HG02798 (cell line): Measurements from ENCODE around the gene MLLT3.

Experiments
- ATAC-seq: cut with Tn5 transposase; IDR thresholded peaks from one replicate; pipeline ENCODE4 v1.9.1; 2021; ENCODE audit warnings: mild to moderate bottlenecking; ENCODE audit not compliant: unreplicated experiment, poor library complexity

The MLLT3 gene

DNA sequence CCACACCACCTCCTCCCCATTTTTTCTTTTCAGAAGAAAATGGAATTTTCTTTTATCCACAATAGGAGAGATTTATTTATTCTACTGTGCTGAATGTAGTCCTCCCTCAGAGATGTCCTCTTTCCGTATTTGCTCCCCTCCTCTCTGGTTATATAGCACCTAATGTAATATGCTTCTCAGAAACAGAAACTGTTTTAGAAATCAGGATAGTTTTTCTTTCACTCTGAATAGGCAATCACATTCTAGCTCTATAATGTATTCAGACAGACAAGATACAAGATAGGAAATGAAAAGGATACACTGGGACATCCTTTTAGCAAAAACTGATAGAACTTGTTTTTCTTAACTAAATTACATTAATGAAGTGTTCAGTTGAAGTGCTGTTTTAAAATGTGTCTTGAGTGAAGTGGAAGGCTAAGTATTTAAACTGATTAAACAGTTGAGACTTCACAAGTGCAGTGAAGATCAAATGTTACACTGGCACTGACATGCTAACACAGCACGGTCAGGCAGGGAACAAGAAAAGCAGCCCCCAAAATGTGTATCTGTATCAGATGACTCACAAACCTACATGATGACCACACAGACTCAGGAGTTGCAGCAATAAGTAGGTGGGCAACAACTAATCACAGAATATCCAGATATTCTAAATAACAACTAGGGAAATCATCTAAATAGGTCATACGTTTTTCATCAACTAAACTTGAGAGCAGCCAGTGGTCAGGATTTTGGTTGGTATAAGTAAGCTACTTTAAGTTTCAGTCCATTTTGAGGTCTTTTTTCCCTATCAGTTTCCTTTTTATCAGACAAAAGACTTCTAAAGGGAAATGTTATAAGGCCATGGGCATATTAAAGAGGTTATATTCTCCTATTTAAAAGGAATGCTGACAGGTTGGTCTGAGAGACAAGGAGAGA, 260.4 kb downstream of the MLLT3 start:
- peak; percentile 77 for ATAC-seq

DNA sequence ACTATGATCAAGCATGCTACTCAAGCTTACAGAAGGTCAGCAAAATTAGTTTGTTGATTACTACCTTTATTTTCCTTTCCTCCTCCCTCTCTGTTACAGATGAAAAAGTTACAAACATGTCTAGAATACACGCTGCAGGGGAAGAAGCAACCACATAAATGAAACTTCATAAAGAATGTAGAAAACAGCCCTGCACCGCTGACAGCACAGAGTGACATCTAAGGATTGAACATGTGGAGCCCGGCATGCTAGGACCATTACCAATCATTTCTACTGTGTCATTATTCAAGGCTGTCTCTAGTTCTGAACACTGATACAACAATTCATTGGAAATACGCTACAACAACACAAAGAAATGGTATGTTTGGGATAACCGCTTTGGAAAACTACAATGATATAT, 261.1 kb downstream of the MLLT3 start:
- ATAC-seq, result no peak

DNA sequence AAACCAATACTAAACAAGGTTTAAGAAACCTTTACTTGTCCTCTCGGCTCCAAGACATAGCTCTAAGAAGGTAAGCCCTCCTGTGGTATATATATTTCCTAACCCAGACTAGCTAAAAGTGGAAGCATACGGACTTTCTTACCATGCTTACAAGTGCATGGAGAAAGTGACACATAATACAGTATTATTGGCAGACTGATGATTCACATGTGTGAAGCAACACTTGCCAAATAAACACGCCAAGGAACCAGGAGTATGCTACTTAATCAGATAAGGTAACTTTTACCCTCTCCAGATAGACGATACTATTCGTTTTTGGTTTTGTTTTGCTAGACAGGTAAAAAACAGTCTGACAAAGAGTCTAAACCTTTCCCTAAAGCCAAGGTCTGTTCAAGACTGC, 264.1 kb downstream of the MLLT3 start:
- no peak for ATAC-seq

DNA sequence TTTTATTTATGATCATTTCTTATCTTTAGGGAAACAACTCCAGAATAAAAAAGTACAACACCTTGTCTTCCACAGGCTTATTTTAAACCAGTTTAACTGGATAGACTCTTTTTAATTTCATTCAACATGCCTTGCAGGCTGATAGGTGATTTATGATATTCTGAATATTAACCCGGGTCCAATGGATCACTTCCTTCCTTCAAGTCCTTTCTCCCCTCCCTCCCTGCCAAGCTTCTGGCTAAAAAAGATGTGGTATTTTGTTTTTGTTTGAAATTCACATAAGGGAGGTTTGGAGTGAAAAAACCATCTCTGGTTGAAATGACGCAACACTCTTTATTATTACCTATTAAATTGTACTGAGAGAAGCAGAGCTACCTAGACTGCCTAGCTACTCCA, 265.3 kb downstream of the MLLT3 start:
- ATAC-seq, result no peak

DNA sequence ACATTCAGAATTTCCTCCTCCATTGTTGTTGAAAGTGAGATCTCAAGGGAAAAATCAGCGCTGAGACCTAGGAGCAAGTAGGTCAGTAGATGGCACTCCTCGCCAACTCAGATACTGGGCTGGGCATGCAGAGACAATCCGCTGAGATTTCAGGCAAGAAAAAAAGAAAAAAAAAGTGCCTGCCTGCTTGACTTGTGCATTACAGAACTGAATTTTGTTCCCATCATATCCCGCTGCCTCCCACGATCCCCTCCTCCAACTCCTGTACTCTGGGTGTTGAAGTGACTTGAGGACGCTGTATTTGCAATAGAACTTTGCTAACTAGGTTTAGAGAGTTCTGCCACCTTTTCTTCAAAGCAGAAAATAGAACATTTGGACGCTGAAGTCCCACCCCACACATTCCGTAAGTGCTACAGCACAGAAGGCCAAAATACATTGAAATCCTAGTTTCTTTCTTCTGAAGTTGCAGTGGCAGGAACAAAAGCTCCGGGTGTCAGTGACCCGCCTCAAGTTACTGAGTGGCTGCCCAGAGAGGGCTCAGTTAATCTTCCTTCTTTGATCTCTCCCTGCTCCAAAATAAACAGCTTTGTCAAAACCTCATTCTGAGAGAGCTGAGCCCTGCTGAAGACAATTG, 265.8 kb downstream of the MLLT3 start:
- ATAC-seq, result peak; percentile 48

DNA sequence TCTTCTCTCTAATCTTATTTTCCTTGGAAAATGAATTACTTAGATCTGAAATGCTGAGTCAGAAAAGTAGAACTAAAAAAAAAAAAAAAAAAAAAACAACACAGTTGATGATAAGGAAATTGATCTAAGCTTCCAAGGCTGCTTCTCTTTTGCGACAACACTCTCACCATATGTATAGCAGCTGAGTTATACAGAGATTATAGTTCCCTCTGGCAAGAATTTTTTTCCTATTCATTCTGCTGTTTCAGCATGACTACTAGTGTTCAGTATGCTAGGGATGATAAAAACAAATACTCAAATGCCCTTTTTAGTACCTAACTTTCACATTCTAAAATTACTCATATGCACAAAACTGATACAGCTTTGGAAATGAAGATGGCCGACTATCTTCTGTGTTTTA, 267.3 kb downstream of the MLLT3 start:
- peak; percentile 31 for ATAC-seq

DNA sequence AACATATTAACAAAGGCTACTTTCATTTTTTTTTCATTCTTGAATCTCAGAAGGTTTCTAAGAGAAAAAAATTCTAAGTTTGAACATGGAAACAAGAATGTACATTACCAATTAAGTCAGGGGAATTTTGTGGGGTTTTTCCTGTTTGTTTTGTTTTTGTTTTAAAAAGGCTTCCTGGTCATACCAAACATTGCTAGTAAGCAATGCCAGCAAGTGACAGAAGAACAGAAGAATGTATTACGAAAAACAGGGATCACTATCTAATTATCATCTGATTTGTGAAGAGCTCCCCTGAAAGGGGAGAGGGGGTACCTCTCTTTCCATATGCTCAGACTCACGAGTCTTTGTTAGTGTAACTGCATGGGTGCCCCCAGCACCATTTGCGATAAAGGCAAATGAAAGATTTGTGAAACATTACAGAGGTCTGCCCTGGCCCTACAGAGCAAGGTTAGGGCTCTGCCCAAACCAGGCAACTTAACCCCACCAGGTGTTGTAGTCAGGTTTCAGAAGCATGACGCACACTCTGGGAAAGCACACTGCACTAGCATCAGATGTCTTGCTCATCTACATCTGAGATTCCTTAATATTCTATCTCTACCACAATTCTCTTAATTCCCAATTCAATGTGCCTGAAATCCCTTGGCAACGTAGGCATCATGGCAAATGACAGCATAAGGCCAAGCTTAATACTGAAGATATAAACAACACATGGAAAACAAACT, 268.2 kb downstream of the MLLT3 start:
- ATAC-seq, result peak; percentile 46

DNA sequence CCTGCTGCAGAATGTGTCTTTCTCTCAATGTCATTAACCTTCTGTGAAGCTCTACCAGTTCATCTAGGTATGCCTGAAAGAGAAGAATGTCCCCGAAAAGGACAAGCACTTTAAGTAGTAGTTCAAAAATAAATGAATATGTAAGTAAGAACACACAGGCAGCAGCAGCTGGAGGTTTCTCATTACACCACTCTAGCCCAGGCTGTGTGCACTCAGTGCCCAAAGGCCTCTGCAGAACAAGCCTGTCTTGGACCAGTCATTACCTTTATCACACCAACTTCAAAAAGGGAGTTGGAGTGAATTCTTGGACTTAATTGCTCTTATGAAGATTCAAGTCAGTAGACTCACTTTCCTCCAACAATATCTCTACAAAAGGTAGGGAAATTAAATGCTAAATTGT, 268.8 kb downstream of the MLLT3 start:
- peak; percentile 54 for ATAC-seq

DNA sequence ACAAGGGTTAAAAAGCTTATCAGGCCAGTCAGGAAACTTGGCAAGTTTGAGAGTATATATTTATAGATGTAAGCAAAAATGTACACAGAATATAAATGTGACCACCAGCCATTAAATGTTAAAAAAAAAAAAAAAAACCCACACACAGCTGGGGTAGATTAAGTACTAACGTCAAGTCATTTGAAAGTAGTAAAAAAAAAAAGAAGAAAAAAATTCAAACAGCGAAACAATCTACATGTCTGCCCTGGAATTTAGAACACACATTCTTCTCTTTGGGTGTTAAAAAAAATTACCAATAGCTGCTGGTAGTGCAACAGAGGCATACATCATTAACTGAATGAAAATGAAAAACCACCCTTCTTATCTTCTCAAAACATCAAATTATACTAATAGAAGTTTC, 269.7 kb downstream of the MLLT3 start:
- no peak for ATAC-seq

DNA sequence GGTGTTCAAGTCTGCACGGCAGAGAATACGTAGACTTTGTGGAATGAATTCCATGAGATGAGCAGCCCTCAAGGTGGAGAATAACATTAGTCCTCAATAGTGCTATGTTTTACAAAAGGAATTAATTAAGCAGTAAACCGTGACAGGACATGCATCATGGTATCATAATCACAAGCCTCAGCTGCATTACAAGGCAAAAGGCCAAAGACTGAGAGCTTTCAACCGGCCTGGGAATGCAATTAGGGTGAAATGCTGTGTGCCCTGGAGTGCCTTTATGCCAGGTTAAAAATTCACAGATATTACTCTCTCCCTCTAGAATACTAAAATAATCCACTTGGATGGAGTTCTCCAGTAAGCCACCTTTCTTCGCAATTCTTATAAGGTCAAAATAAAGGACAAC, 270.6 kb downstream of the MLLT3 start:
- ATAC-seq, result no peak

DNA sequence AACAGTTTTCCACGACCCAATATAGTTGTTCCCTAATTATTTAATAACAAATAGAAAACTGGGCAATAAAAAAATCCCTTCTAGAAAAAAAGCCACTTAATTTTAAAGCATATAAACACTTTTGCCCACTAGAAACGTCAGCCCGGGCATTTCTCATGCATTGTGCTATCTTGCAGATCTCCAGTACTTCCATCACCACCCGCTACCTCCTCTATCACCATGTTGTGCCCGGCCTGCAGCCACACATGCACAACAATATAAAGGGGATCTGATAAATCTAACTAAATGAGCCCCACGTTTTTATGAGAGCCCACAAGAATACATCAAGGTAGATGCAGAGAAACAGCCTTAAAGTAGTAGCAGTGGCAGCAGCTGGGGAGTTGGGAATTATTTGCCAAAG, 272.7 kb downstream of the MLLT3 start:
- no peak for ATAC-seq

DNA sequence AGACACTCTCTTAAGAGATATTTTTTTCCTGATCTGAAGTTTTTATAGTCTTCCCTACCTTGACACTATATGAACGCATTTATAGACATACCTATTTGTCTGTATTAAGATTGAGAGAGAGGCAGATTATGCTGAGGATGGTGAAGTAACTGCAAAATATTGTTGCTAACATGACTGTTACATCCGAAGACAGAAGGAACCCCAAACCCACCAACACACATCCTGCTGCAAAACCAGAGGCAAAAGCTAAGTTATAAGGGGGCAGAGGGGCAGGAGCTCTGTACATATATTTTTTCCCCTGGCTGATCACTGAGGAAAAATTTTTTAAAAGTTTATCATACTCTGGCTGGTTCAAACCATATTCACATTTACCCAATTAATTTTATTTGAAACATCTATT, 279.0 kb downstream of the MLLT3 start:
- no peak for ATAC-seq

DNA sequence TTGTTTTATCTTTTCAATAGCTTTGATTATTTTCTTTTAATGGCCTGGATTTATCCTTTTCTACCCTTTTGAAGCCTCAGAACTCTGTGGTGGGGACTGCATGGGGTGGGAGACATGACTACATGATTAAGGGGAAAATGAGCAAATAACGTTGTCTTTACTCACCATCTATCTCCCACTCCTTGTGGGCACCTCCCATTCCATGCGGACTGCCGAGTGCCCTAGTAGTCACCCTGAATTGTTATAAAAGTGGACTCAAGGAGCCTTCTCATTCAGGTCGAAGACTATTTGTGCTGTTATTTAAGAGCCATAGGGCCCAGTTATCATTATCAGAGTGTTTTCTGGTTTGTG, 281.8 kb downstream of the MLLT3 start:
- ATAC-seq, result no peak

DNA sequence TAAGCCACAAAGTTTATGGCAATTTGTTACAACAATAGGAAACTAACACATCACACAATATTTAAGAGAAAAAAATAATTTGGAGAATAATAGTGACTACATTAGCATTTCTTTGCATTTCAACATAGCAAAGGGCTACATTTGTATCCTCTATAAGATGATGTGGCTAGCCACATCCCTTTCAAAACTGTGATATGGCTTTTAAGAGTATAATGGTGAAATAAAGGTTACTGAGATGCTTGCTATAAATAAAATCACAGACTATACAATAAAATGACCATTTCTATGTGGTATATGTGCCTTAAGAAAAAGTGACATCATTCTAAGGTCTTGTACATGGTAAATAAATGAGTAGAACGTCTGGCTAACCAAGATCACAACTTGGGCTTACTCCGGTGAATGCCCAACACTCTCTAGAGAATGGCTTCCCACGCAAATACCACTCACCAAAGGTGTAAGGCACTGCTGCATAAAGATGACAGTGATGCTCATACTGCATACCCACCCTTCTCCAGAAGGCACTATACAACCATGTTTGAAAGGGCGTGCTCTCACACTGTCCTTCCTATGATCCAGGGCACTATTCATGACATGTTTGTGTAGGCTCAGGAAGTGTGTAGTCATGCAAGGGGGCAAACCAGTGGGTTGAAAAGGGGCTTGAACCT, 286.5 kb downstream of the MLLT3 start:
- no peak for ATAC-seq

DNA sequence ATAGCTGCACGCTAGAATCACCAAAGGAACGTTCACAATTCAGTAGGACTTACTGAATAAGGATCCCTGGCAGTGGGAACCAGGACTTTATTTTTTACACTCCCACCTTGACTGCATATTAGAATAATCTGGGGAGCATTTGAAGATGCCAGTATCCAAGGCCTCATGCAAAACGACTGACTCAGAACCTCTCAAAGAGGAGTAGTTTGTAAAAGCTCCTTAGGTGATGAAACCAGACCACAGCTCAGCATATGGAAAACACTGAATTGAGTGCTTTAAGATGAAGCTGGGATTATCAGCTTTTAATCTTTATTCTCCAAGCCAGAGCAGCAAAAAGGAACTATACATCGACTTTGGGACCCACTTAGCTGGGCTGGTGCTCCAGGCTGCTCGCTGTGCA, 288.3 kb downstream of the MLLT3 start:
- no peak for ATAC-seq

DNA sequence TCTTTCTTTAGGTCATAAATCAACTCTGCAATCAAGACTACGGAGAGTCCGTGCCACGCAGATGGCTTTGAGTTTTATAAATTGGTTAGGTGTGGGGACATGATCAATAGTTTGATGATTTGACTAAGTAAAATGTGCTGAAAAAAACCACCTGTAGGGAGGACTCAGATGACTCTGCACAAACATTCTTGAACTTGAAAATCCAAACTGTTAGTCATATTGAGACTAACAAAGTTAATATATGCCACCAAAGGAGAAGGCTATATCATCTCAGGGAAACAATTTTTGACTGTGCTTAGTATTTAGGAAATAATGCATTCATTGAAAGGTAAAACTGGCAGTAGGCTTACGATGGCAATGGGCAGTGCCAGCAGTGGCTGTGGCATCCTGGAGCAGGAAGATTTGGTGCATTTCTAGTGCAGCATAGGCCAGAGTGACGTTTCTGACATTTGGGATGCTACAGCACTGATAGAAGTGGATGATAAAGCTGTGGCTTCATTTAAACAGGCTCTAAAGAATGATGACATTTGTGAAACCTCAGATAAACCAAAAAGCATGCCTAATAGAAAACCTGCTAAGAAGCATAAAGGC, 291.1 kb downstream of the MLLT3 start:
- ATAC-seq, result peak; percentile 79

DNA sequence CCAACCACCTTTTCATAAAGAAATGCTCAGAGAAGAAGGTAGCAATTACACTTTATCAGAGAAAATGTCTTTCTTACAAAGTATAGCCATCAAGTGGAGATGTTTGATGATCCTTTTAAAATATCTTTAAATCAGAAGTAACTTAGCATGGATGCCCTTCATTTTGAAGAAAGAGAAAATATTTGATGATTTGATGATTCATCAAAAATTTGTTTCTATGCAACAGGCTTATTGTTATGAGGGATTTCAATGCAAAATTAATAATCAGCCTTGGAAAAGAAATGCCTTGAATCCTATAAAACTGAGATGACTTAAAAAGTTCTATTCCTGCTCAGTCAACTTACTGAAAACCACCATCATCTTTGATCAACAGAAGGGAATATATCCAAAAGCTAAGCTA, 291.6 kb downstream of the MLLT3 start:
- no peak for ATAC-seq

DNA sequence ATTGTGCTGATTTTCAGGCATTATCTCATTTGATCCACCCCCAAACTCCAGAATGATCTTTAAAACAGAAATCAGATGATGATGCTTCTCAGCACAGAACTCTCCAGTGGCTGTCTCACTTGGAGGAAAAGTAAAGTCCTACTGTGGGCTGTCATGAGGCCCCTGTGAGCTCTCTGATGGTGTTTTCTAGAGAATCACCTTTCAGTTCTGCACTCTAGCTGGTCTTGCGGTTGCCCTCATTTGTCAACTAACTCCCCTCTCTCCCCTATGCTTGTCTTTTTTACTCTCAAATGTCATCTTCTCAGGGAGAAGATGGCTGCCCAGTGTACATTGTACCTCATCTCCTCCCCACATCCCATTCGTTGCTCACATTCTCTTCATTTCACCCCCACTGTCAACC, 295.8 kb downstream of the MLLT3 start:
- no peak for ATAC-seq

DNA sequence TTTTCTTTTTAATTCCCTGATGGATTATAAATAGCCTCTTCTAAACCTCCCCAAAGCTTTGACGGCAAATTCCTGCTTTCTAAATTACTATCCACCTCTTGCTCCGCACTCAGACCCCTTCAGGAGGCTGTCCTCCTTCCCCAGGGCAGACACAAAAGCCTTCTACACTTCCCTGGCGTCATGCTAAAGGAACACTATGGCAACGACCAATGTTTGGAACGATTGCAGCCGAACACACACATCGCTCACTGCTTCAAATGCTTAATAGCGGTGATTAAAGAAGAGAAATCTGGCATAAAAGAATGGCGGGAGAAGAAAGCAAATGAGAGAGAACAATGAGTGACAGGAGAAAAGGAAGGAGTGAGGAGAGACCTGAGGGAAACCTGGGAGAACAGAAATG, 297.3 kb downstream of the MLLT3 start:
- ATAC-seq, result no peak

DNA sequence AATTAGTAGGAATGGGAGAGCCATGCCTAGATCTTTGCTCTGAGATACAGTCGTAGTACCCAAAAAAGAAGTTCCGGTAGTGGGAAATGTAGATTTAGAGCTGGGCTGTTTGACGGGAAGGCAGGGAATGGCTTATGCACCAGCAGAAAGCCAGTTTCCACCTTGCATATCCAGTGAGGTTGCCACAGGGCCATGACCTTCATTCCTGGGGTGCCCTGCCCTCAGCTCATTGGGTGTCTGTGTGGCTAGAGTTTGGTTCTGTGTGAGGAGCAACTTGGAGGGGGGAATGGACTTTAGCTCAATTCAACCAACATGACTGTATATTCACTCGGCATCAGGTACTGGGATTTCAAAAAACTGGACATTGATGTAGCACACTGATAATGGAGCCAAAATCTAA, 300.1 kb downstream of the MLLT3 start:
- ATAC-seq, result no peak
